ENCODE measurements around the gene HBD. TPM values are rescaled to one million over a fixed set of nuclear protein-coding genes. Genes with fewer than 3 reads are reported as not detected.

The HBD gene
- total and polyA plus RNA-seq, 9 of the 15 experiments (the other 6 are each of a cell fraction or from before 2014, with no cell fraction given): 11.8 to 169 (median 36.0) TPM

DNA sequence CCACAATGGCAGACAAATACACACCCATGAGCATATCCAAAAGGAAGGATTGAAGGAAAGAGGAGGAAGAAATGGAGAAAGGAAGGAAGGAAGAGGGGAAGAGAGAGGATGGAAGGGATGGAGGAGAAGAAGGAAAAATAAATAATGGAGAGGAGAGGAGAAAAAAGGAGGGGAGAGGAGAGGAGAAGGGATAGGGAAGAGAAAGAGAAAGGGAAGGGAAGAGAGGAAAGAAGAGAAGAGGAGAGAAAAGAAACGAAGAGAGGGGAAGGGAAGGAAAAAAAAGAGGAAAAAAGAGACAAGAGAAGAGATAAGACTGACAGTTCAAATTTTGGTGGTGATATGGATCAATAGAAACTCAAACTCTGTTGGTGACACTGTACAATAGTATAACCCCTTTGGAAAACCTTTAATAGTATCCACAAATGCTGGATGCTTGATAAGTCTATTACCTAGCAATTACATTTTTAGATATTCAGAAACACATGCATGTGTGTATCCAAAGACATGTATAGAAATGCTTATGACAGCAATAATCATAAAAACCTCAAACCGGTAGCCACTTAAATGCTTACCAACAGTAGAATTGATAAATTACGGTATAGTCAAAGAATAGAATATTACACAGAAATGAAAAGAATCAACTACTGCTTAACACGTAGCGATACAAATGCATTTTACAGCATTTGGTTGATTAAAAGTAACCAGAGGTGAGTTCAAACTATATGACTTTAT lies 1.2 kb upstream of the HBD start (continued):
- TF ChIP-seq, protein P1, sequence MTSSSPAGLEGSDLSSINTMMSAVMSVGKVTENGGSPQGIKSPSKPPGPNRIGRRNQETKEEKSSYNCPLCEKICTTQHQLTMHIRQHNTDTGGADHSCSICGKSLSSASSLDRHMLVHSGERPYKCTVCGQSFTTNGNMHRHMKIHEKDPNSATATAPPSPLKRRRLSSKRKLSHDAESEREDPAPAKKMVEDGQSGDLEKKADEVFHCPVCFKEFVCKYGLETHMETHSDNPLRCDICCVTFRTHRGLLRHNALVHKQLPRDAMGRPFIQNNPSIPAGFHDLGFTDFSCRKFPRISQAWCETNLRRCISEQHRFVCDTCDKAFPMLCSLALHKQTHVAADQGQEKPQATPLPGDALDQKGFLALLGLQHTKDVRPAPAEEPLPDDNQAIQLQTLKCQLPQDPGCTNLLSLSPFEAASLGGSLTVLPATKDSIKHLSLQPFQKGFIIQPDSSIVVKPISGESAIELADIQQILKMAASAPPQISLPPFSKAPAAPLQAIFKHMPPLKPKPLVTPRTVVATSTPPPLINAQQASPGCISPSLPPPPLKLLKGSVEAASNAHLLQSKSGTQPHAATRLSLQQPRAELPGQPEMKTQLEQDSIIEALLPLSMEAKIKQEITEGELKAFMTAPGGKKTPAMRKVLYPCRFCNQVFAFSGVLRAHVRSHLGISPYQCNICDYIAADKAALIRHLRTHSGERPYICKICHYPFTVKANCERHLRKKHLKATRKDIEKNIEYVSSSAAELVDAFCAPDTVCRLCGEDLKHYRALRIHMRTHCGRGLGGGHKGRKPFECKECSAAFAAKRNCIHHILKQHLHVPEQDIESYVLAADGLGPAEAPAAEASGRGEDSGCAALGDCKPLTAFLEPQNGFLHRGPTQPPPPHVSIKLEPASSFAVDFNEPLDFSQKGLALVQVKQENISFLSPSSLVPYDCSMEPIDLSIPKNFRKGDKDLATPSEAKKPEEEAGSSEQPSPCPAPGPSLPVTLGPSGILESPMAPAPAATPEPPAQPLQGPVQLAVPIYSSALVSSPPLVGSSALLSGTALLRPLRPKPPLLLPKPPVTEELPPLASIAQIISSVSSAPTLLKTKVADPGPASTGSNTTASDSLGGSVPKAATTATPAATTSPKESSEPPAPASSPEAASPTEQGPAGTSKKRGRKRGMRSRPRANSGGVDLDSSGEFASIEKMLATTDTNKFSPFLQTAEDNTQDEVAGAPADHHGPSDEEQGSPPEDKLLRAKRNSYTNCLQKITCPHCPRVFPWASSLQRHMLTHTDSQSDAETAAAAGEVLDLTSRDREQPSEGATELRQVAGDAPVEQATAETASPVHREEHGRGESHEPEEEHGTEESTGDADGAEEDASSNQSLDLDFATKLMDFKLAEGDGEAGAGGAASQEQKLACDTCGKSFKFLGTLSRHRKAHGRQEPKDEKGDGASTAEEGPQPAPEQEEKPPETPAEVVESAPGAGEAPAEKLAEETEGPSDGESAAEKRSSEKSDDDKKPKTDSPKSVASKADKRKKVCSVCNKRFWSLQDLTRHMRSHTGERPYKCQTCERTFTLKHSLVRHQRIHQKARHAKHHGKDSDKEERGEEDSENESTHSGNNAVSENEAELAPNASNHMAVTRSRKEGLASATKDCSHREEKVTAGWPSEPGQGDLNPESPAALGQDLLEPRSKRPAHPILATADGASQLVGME (CRISPR knock-in tag; IDR thresholded peaks at IDR 0.05): no peak
- TF ChIP-seq KHSRP (IDR thresholded peaks at IDR 0.05): no peak
- TF ChIP-seq MAFK (IDR thresholded peaks at IDR 0.05; ENCODE audit: low read length): peak; percentile 60; the same call in 1 of the 2 replicates
- TF ChIP-seq, protein P2, sequence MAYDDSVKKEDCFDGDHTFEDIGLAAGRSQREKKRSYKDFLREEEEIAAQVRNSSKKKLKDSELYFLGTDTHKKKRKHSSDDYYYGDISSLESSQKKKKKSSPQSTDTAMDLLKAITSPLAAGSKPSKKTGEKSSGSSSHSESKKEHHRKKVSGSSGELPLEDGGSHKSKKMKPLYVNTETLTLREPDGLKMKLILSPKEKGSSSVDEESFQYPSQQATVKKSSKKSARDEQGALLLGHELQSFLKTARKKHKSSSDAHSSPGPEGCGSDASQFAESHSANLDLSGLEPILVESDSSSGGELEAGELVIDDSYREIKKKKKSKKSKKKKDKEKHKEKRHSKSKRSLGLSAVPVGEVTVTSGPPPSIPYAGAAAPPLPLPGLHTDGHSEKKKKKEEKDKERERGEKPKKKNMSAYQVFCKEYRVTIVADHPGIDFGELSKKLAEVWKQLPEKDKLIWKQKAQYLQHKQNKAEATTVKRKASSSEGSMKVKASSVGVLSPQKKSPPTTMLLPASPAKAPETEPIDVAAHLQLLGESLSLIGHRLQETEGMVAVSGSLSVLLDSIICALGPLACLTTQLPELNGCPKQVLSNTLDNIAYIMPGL (CRISPR knock-in tag; IDR thresholded peaks at IDR 0.05): no peak
- no peak for TF ChIP-seq CBX1 (IDR thresholded peaks at IDR 0.05; ENCODE audit: low read depth)
- TF ChIP-seq TARDBP (IDR thresholded peaks at IDR 0.05): no peak
- TF ChIP-seq ZC3H11A (IDR thresholded peaks at IDR 0.05; ENCODE audit: low read depth, low read length): no peak
- TF ChIP-seq RCOR1 (IDR thresholded peaks at IDR 0.05; ENCODE audit: borderline replicate concordance in 1 of 2, low read depth in 2 of 2, low read length in 2 of 2): no peak
- TF ChIP-seq, protein P3, sequence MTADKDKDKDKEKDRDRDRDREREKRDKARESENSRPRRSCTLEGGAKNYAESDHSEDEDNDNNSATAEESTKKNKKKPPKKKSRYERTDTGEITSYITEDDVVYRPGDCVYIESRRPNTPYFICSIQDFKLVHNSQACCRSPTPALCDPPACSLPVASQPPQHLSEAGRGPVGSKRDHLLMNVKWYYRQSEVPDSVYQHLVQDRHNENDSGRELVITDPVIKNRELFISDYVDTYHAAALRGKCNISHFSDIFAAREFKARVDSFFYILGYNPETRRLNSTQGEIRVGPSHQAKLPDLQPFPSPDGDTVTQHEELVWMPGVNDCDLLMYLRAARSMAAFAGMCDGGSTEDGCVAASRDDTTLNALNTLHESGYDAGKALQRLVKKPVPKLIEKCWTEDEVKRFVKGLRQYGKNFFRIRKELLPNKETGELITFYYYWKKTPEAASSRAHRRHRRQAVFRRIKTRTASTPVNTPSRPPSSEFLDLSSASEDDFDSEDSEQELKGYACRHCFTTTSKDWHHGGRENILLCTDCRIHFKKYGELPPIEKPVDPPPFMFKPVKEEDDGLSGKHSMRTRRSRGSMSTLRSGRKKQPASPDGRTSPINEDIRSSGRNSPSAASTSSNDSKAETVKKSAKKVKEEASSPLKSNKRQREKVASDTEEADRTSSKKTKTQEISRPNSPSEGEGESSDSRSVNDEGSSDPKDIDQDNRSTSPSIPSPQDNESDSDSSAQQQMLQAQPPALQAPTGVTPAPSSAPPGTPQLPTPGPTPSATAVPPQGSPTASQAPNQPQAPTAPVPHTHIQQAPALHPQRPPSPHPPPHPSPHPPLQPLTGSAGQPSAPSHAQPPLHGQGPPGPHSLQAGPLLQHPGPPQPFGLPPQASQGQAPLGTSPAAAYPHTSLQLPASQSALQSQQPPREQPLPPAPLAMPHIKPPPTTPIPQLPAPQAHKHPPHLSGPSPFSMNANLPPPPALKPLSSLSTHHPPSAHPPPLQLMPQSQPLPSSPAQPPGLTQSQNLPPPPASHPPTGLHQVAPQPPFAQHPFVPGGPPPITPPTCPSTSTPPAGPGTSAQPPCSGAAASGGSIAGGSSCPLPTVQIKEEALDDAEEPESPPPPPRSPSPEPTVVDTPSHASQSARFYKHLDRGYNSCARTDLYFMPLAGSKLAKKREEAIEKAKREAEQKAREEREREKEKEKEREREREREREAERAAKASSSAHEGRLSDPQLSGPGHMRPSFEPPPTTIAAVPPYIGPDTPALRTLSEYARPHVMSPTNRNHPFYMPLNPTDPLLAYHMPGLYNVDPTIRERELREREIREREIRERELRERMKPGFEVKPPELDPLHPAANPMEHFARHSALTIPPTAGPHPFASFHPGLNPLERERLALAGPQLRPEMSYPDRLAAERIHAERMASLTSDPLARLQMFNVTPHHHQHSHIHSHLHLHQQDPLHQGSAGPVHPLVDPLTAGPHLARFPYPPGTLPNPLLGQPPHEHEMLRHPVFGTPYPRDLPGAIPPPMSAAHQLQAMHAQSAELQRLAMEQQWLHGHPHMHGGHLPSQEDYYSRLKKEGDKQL (CRISPR knock-in tag; IDR thresholded peaks at IDR 0.05; ENCODE audit: borderline replicate concordance): no peak
- TF ChIP-seq GTF2F1 (IDR thresholded peaks at IDR 0.05; ENCODE audit: low read depth, low read length): no peak
- no peak for TF ChIP-seq ZNF224 (CRISPR knock-in tag; IDR thresholded peaks at IDR 0.05)
- TF ChIP-seq XRCC3 (IDR thresholded peaks at IDR 0.05): no peak
- no peak for TF ChIP-seq ZFP1 (CRISPR knock-in tag; IDR thresholded peaks at IDR 0.05)
- no peak for TF ChIP-seq TCF7 (IDR thresholded peaks at IDR 0.05; ENCODE audit: borderline replicate concordance)
- TF ChIP-seq MYNN (IDR thresholded peaks at IDR 0.05): no peak
- no peak for TF ChIP-seq MYNN (CRISPR knock-in tag; IDR thresholded peaks at IDR 0.05)
- no peak for TF ChIP-seq ZKSCAN3 (CRISPR knock-in tag; IDR thresholded peaks at IDR 0.05)

Measured in K562 (cell line).